Stimulated activated CD4-positive, alpha-beta T cell treated with anti-CD3 and anti-CD28 coated beads, Interleukin-4, amount 100 ng/mL, for 24 hours (primary cell): ENCODE data around the gene ZNF30.
"Not testable (repeated sequence)": the region's sequence is repeated elsewhere in the genome, so short reads cannot be mapped to it uniquely, and the experiment has no call there.

Source experiments
- DNase-seq: peaks from one replicate; pipeline ENCODE4 v3.0.0-alpha.2; 2020

The ZNF30 gene

DNA sequence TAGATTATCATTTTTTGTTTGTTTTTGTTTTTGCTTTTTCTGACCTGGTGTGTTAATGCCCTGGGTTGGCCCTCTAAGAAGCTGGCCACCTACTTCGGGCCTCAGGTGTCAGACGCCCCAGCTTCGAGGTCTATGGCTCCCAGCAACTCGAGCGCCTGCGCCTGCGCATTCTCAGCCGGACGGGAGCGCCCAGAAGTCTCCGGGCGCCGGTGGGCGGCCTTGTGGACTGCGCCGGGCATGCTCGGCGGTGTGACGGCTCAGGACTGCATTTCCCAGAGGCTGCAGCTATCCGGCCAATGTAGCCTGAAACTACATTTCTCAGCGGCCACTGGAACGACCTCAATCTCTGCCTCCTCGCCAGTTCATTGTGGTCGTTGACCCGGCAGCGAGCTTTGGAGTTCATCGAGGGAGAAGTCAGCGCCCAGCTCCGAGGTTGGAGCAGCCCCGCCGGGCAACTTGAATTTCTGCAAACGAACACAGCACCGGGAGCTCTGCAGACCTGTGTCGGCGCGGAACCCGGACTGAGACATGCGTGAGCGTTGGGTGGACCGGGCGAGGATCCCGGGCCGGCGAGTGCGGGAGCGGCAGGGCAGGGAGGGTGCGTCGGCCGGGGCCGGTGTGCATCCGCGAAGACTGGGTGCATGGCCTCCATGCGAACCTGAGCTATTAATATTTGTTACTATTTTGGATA lies at the start of gene ZNF30:
Gene ZNF30, plus strand, starts transcription at position 219 of the 691 bp plus-strand sequence. CDS start 3,045 bp downstream, outside the sequence.
- peak; percentile 86 for DNase-seq

DNA sequence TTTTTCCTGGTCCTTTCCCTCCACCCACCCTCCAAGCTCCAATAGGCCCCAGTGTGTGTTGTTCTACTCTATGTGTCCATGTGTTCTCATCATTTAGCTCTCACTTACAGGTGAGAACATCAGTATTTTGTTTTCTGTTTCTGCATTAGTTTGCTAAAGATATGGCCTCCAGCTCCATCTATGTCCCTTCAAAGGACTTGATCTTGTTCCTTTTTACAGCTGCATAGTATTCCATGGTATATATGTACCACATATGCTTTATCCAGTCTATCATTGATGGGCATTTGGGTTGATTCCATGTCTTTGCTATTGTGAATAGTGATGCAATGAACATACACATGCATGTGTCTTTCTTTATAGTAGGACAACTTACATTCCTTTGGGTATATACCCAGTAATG lies 47.1 kb upstream of the ZNF30 start:
- DNase-seq, result no peak

DNA sequence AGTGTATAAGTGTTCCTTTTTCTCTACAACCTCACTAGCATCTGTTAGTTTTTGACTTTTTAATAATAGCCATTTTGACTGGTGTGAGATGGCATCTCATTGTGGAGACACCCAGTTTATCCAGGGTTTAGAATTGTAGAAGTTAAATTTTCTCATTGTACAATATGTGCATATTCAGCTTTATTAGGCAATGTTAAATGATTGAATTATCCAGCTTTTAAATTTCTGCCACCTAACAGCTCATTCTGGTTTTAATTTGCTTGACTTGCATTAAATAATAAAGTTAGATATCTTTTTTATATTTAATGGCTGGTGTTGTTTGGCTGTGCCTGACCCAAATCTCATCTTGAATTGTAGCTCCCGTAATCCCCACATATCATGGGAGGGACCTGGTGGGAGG lies 46.7 kb upstream of the ZNF30 start:
- no peak for DNase-seq

DNA sequence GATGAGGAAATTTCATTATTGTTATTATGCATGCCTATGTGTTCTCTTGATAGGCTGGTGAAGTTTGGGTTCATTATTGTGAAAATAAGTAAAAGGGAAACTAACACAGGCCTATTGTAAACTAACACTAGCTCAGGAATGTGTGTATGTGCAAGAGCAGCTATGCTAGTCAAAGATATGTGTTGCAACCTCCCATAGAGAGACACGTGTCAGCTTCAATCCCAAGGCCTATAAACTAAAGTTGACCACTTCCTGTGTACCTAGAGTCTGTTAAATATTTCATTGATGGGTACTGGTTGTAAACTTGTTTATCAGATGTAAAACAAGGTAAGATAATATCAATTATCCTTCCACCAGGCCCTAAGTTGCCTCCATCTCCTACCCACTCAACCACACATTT lies 44.7 kb upstream of the ZNF30 start:
- DNase-seq, result no peak

DNA sequence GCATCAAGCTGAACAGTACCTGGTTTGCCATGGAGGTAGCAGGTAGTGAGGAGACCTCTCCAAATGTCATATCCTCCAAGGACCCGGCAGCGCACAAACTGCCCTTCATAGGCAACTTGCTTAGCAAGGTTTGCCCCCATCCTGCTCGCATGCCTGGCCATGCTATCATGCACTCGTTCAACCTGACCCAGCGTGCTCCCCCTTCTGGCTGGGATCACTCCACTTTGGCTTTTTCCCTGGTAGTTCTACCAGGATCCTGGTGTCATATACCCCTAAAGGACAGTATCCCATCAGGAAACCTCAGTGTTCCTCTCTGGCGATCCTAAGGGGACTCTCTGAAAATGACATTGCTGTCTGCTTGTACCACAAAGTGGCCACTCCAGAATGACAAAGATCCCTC lies 38.6 kb upstream of the ZNF30 start:
- DNase-seq, result no peak

DNA sequence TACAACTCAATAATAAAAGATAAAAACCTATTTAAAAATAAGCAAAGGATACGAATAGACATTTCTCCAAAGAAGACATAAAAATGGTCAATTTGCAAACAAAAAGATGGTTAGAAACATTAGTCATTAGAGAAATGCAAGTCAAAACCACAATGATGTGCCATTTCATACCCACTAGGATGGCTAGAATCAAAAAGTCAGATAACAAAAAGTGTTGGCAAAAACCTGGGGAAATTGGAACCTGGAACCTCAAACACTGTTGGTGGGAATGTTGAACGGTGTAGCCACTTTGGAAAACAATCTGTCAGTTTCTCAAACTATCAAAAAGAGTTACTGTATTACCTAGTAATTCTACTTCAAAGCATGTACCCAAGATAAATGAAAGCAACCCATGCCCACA lies 26.5 kb upstream of the ZNF30 start:
- no peak for DNase-seq

DNA sequence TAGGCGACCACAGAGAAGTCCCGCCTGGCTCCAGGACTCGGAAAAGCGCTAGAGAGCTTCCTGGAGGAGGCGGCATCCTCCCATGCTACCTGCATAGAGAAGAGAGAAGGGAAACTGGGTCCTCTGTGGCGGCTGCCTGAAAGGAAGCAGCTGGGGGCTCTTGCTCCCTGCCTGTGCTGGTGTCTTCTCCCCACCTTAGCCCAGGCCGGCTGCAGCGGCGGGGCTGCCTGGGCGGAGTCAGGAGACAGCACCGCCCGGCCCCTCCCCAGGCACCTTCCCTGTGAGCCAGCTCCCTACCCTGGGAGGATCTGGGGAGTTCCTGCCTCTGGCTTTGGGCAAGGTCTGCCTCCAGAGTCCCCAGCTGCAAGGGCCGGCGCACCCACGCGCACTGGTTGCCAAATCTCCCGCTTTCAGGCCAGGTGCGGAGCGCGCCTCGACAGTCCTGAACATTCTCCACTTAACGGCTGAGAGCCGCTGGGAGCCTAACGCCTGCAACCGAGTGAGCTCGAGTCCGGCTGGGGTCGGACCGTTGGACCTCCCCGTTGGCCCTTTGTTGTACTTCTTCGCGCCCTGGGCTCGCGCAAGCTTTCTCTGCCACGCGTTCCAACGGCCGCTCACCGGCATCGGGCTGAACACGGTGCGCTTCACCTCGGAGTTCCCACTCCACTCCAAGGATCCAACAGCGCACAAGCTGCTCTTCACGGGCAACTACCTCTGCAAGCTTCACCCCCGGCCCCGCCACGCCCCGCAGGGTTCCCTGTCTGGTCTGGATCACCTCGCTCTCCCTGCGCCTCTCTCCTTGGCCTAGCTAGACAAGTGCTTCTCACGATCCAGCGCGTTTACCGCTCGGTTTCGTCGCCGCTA lies 21.8 kb upstream of the ZNF30 start:
- no peak for DNase-seq

DNA sequence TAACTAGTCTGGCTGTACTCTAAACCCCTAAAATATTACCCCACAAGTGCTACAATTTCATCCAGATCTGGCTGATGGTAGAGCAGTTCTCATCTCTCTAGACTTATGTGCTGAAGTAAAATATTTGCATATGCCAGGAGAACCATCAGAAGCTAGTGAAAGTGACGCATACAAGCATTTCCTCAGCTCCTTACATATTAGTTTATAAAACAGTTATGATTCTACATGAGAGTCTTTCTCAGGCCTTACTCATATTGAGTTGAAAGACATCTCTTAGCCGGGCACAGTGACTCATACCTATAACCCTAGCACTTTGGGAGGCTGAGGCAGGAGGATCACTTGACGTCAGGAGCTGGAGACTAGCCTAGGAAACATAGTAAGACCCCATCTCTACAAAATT lies 15.9 kb upstream of the ZNF30 start:
- DNase-seq, result no peak

DNA sequence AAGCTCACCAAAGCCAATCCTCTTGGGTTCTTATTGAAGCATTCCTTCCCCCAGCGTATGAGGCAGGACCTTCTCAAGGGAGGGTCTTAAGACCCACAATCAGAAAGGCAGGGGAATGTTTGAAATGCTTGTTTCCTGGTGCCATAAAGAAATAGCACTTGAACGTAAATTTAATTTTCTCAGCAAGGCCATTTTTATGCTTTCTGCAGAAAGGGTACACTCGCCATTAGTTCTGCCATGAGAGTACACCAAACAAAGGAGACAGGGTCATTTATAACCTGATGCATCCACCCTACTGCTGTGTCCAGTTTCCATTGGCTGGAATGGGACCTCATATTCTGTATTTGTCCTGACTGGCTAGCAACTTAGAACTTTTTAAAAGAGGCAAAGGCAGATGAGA lies 9.6 kb upstream of the ZNF30 start:
- not testable (repeated sequence) for DNase-seq

DNA sequence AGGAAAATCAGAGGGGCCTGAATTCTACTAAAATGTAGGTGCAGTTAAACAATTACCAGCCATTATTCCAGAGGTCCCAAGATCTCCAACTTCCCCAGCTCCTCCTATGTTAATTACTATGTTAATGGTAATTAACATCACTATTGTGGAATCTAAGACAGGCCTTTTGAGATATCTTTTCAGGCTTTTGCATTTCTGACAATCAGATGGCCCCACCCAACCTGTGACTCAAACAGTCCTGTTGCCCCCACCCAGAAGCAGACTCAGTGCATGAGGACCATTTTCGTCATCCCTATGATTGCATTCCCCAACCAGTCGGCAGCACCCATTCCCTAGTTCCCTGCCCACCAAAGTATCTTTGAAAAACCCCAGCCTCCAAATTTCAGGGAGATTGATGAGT lies 8.5 kb upstream of the ZNF30 start:
- DNase-seq, result no peak

DNA sequence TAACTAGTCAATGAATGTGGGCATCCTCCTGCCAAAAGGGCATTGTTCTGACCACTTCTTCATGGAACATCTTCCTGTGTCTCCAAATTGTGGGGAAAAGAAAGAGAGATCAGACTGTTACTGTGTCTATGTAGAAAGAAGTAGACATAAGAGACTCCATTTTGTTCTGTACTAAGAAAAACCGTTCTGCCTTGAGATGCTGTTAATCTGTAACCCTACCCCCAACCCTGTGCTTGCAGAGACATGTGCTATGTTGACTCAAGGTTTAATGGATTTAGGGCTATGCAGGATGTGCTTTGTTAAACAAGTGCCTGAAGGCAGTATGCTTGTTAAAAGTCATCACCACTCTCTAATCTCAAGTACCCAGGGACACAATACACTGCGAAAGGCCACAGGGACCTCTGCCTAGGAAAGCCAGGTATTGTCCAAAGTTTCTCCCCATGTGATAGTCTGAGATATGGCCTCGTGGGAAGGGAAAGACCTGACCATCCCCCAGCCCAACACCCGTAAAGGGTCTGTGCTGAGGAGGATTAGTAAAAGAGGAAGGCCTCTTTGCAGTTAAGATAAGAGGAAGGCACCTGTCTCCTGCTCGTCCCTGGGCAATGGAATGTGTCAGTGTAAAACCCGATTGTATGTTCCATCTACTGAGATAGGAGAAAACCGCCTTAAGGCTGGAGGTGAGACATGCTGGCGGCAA lies 6.5 kb upstream of the ZNF30 start:
- DNase-seq, result not testable (repeated sequence)

DNA sequence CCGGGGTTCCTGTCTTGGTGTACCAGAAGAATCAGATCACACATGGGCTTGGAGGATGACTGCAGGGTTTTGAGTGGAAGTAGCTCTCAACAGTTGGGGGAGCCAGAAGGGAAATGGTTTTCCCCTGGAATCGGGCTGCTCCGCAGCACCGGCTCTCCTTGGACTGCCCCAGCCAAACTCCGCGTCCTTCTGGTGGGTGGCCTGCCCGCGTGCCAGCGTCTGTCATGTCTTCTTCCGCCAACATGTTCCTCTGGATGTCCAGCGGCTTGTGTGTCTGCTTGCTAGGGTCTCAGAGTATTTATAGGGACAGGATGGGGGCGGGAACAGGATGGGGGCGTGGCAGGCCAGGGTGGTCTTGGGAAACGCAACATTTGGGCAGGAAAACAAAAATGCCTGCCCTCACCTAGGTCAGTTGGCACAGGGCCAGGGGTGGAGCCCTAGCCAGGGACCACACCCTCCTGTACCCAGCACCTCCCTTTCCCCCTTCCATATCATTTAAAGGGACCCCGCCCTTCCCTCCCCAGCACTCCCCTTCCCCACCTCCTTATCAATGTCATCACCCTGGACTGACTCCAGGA lies 1.3 kb upstream of the ZNF30 start:
- no peak for DNase-seq

DNA sequence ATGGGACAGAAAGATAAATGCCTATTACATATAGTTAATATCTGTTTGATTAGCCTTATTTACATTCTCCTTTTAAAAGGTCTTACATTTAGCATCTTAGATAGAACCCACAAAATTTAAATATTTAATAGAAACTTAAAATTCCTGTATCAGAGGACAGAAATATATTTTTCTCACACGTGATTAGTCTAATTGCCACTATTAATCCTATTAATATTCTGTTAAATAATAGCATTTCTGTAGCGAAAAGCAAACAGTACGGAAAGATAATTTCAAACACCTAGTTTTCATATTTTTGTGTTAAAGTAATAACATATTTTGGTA lies 380 bp upstream of the ZNF30 start:
- DNase-seq, result no peak

DNA sequence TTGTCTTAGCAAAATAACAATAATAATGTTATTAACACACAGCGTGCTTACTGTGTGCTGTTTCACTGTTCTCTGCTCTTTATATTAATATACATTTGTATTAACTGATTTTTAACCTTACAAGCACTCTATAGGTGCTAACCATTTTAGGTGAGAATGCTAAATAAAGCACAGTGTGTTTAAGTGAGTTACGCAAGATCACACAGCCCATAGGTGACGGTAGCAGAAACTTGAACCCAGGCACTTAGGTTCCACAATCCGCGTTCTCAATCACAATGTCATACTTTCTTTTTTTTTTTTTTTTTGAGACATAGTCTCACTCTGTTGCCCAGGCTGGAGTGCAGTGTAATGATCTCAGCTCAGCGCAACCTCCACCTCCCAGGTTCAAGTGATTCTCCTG lies 5.8 kb downstream of the ZNF30 start:
- DNase-seq, result no peak

DNA sequence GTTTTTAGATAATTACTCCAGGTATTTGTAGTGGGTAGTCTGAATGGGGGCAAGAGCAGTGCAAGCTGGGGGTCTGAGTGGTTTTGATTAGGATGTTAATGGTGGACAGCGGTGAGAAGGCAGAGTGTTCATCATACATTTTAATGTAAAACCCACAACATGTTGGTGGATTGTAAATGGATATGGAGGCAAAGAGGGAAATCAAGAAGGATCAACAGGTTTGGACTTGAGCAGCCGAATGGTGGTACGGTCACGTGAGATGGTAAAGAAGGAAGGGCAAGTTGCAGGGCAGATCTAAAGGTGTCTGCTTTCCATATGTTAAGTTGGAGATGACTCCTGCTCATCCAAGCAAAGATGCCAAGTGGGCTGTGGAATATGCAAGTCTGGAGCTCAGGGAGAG lies 9.5 kb downstream of the ZNF30 start:
- no peak for DNase-seq

DNA sequence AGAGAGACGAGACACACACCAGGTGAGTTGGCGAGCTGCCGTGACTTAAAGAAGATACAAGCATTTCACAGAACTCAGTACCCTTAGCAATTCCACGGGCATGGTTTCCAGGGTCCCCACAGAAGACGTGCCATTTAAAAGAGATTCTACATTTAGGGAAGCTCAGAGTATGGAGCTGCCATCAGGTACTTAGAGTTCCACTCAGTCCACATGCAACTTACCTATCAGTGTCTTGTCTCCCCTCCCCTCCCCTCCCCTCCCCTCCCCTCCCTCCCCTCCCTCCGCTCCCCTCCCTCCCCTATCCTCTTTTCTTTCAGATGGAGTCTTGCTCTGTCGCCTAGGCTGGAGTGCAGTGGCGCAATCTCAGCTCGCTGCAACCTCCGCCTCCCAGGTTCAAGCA lies 12.2 kb downstream of the ZNF30 start:
- no peak for DNase-seq

DNA sequence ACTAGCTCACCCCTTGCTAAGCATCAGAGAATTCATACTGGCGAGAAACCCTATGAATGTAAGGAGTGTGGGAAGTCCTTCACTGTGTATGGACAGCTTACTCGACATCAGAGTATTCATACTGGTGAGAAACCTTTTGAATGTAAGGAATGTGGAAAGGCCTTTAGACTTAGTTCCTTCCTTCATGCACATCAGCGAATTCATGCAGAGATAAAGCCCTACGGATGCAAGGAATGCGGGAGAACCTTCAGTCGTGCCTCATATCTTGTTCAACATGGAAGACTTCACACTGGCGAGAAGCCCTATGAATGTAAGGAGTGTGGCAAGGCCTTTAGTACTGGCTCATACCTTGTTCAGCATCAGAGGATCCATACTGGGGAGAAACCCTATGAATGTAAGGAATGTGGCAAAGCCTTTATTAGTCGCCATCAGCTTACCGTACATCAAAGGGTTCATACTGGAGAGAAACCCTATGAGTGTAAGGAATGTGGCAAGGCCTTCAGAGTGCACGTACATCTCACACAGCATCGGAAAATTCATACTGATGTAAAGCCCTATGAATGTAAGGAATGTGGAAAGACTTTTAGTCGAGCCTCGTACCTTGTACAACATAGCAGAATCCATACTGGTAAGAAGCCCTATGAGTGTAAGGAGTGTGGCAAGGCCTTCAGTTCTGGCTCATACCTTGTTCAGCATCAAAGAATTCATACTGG lies 17.3 kb downstream of the ZNF30 start:
- DNase-seq, result no peak

DNA sequence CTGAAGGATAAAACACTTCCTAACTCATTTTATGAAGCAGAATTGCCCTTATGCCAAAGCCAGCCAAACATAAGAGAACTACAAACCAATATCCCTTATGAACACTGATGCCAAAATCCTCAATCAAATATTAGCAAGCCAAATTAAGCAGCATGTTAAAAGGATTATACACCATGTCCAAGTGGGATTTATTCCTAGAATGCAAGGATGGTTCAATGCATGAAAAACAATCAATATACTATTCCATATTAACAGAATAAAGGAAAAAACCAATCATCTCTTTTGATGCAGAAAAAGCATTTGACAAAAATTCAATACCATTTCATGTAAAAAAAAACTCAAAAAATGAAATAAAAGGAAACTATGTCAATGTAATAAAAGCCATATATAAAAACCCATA lies 26.4 kb downstream of the ZNF30 start:
- DNase-seq, result no peak

DNA sequence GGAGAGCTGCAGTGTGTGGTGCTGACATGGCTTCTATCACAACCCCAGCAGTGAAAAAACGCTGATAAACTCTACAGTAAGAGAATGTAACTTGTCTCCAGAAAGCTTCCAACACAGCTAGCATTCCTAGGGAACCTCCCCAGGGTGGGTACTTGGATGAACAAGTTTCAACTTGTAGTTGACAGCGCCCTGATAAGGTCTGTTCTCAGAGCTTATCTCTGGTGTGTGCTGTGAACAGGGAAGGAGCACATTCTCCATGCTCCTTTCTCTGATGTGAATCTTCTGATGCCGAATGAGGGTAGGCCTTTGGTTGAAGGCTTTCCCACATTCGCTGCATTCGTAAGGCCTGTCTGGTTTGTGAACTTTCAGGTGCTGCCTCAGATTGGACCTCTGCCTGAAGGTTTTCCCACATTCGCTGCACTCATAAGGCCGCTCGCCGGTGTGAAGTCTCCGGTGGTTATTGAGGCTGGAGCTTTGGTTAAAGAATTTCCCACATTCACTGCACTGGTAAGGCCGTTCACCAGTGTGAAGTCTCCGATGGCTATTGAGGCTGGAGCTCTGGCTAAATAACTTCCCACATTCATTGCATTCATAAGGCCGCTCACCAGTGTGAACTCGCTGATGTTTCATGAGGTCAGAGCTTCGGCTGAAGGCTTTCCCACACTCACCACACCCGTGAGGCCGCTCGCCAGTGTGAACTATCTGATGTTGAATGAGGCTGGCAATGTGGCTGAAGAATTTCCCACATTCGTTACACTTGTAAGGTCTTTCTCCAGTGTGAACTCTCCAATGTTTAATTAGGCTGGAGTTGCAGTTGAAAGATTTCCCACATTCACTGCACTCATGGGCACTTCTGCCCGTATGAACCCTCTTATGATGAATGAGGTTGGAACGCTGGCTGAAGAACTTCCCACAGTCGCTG lies 31.4 kb downstream of the ZNF30 start:
- no peak for DNase-seq

DNA sequence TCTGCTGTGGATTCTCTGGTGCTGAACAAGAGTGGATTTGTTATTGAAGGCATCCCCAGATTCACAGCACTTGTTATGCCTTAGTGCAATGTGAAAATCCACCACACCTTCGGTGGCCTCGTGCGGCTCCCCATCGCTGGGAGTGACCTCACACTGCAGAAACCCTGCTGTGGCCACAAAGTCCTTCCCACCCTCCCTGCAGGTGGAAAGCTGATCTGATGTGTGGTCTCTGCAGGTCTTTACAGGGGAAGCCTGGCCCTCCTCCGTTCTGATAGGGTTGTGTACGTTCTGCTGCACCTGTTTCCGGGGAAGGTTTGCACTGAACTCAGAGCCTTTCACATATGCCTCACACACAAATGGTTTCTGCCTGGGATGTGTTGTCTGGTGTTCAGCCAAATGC lies 32.3 kb downstream of the ZNF30 start:
- no peak for DNase-seq

DNA sequence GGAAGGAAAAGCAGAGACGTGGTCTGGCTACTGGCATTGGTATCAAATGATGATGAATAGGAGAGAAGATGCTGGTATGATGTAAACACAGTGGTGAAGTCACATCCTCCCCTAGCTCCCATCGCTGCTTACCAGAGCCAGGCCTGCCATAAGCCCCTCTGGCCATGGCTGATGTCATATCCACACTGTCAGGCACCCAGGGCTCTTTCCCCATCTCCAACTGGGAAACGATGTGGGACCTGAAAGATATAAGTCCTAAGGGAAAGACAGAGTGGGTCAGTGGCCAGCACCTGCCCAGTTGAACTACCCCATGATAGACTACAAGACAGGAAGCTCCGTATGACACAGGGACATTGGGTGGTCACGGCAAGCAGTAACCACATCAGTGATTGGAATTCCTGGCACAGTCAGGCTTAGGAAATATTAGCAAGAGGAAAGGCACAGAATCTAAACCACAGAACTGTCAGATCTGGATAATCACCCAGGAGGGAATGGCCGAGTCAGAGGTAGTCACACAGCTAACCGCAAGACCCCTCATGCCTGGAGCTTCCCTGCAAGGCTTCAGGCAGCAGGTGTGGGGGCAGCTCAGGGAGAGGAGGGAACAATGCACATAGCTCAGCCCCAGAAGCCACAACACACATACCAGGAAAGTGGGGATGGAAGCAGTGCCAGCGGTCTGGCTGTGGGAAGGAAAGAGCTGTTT lies 33.6 kb downstream of the ZNF30 start:
- no peak for DNase-seq
